DOHH2 (cell line): ENCODE data around the gene SAMD14.

Experiments
- H3F3A ChIP-seq: fragments of 200-600 bp; sonication (generic), shearing (Covaris generic); 2 replicates; pipeline ENCODE4 v1.6.0; 2016; ENCODE audit warnings: antibody characterized with exemption, mild to moderate bottlenecking; ENCODE audit not compliant: control insufficient read depth, insufficient read depth
- H3K27ac ChIP-seq: fragments of 200-600 bp; sonication (generic); 2 replicates; pipeline ENCODE4 v1.5.1; 2014; ENCODE audit warnings: low read depth, mild to moderate bottlenecking, low read length, moderate library complexity
- H3K27me3 ChIP-seq: fragments of 200-600 bp; sonication (generic); 2 replicates; pipeline ENCODE4 v1.6.1; 2014; ENCODE audit warnings: mild to moderate bottlenecking, low read length, mixed read lengths; ENCODE audit not compliant: control insufficient read depth
- H3K36me3 ChIP-seq: fragments of 200-600 bp; sonication (generic); 2 replicates; pipeline ENCODE4 v1.6.1; 2014; ENCODE audit warnings: mild to moderate bottlenecking, low read length, moderate library complexity, mixed read lengths; ENCODE audit not compliant: control insufficient read depth
- H3K4me1 ChIP-seq: fragments of 200-600 bp; sonication (generic); 2 replicates; pipeline ENCODE4 v1.6.1; 2014; ENCODE audit warnings: mild to moderate bottlenecking, low read length, mixed read lengths; ENCODE audit not compliant: control insufficient read depth
- H3K4me2 ChIP-seq: fragments of 200-600 bp; sonication (generic); 2 replicates; pipeline ENCODE4 v1.6.0; 2014; ENCODE audit warnings: mild to moderate bottlenecking, low read length, moderate library complexity
- H3K4me3 ChIP-seq: fragments of 200-600 bp; sonication (generic); 2 replicates; pipeline ENCODE4 v1.5.1; 2014; ENCODE audit warnings: mild to moderate bottlenecking, low read length, mixed read lengths
- H3K79me2 ChIP-seq: fragments of 200-600 bp; sonication (generic); 2 replicates; pipeline ENCODE4 v1.6.1; 2014; ENCODE audit warnings: mild to moderate bottlenecking, low read length, mixed read lengths; ENCODE audit not compliant: control insufficient read depth
- H3K9me2 ChIP-seq: fragments of 200-600 bp; sonication (generic); replicated peaks from 2 replicates; pipeline ENCODE4 v1.6.1; 2014; ENCODE audit warnings: mild to moderate bottlenecking, low read length, mixed read lengths; ENCODE audit not compliant: control insufficient read depth
- H3K9me3 ChIP-seq: fragments of 200-600 bp; sonication (generic); 2 replicates; pipeline ENCODE4 v1.6.1; 2014; ENCODE audit warnings: antibody characterized with exemption, low read length, mixed read lengths; ENCODE audit not compliant: control insufficient read depth, insufficient read depth
- H4K20me1 ChIP-seq: fragments of 200-600 bp; sonication (generic); 2 replicates; pipeline ENCODE4 v1.6.0; 2014; ENCODE audit warnings: low read depth, mild to moderate bottlenecking, antibody characterized with exemption, low read length, moderate library complexity; ENCODE audit not compliant: control insufficient read depth, insufficient read depth
- CTCF ChIP-seq: fragments of 200-600 bp; sonication (generic); IDR thresholded peaks from one replicate; pipeline ENCODE4 v1.5.1; 2014; ENCODE audit warnings: antibody characterized with exemption, mild to moderate bottlenecking, low read depth, low read length; ENCODE audit not compliant: poor library complexity, severe bottlenecking
- EZH2phosphoT487 ChIP-seq: fragments of 200-600 bp; sonication (generic); IDR thresholded peaks from 2 replicates; pipeline ENCODE4 v1.6.1; 2017; ENCODE audit warnings: borderline replicate concordance, mild to moderate bottlenecking, antibody characterized with exemption, low read length, moderate library complexity, mixed read lengths

The SAMD14 gene

GRCh38 chr17:50173335-50173941 is 43.5 kb upstream of the SAMD14 start:
- no peak overlapping the region for H3K4me2 ChIP-seq
- H3K27ac ChIP-seq, result no peak overlapping the region
- no peak for TF ChIP-seq CTCF
- no peak for TF ChIP-seq EZH2phosphoT487
- H3K4me1 ChIP-seq, result peaks cover 7% of the 10 kb centered on the region
- H4K20me1 ChIP-seq, result no peaks in the 10 kb centered on the region
- no peak overlapping the region for H3K4me3 ChIP-seq
- no peaks in the 10 kb centered on the region for H3K79me2 ChIP-seq
- H3K27me3 ChIP-seq, result peaks cover 24% of the 10 kb centered on the region
- H3K9me2 ChIP-seq, result no peaks in the 10 kb centered on the region
- no peaks in the 10 kb centered on the region for H3K9me3 ChIP-seq
- H3K36me3 ChIP-seq, result no peaks in the 10 kb centered on the region
- no peaks in the 10 kb centered on the region for H3F3A ChIP-seq

GRCh38 chr17:50172936-50173334 is 43.0 kb upstream of the SAMD14 start:
- H3K79me2 ChIP-seq, result no peaks in the 10 kb centered on the region
- H3K27ac ChIP-seq, result no peak overlapping the region
- H3K4me1 ChIP-seq, result peaks cover 4% of the 10 kb centered on the region; the same call in 1 of the 2 replicates
- H3K36me3 ChIP-seq, result no peaks in the 10 kb centered on the region
- H3K9me3 ChIP-seq, result no peaks in the 10 kb centered on the region
- no peak overlapping the region for H3K4me3 ChIP-seq
- H3K27me3 ChIP-seq, result peaks cover 29% of the 10 kb centered on the region
- no peaks in the 10 kb centered on the region for H4K20me1 ChIP-seq
- H3K9me2 ChIP-seq, result no peaks in the 10 kb centered on the region
- H3F3A ChIP-seq, result no peaks in the 10 kb centered on the region
- TF ChIP-seq CTCF (no peak), EZH2phosphoT487 (no peak)
- no peak overlapping the region for H3K4me2 ChIP-seq

GRCh38 chr17:50172130-50172529 is 42.2 kb upstream of the SAMD14 start:
- Histone ChIP-seq H3K4me1 (peaks cover 6% of the 10 kb centered on the region; the same call in 1 of the 2 replicates), H3K27me3 (peaks cover 32% of the 10 kb centered on the region), H3K27ac (no peak overlapping the region), H3K9me2 (no peaks in the 10 kb centered on the region), H3K4me3 (no peak overlapping the region), H4K20me1 (no peaks in the 10 kb centered on the region), H3K79me2 (no peaks in the 10 kb centered on the region), H3K36me3 (no peaks in the 10 kb centered on the region), H3K9me3 (no peaks in the 10 kb centered on the region), H3F3A (no peaks in the 10 kb centered on the region), H3K4me2 (no peak overlapping the region)
- TF ChIP-seq EZH2phosphoT487 (no peak), CTCF (no peak)
